ENCODE measurements around the gene MACC1. TPM values are rescaled to one million over a fixed set of nuclear protein-coding genes. Genes with fewer than 3 reads are reported as not detected.
A peak's percentile ranks its signal among the peaks of the same experiment; 100 is the strongest.

MACC1 gene
- total RNA-seq, 1 experiment from 2014 or later = 7.9 TPM

DNA sequence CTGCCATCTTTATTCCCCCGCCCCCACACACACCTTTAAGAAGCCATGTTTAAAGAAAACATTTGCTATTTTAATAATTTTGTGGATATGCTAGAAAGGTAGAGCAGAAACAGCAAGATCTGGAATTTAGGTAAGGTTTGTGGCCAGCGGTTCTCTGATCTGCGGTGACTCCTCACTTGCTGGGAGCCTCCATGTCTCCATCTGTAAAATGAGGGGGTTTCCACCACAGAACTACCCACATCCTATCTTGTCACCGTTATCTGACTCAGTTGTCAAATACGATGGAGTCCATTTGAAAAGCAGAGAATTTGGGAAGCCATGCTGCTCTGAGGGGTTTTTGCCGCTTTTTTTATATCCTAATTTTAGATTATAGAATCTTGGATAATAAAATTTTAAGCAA is 23.3 kb downstream of the MACC1 start:
- H3K9me3 ChIP-seq (ENCODE audit: low read length) = no peaks in the 10 kb centered on the region
- no peak overlapping the region for H2AFZ ChIP-seq (ENCODE audit: low read length)
- H3K9ac ChIP-seq (ENCODE audit: low read length) = no peak overlapping the region
- no peaks in the 10 kb centered on the region for H3F3A ChIP-seq (ENCODE audit: low read length, unreplicated experiment)
- POLR2A ChIA-PET (ENCODE audit: unreplicated experiment) = interaction anchor here (0.6 kb wide), 1 partner anchor 23 kb away, joined by 3 read pairs; the partner anchor contains the start of gene MACC1
- H3K4me3 ChIP-seq (ENCODE audit: low read length) = no peak overlapping the region
- no peaks in the 10 kb centered on the region for H3K9me2 ChIP-seq (replicated peaks; ENCODE audit: low read length)
- no peak for DNase-seq
- no peak for ATAC-seq
- H3K27ac ChIP-seq (ENCODE audit: low read length) = no peak overlapping the region
- BruUV-seq (replicated peaks) = no TSS peak
- TF ChIP-seq EZH2phosphoT487 (IDR thresholded peaks at IDR 0.05; ENCODE audit: borderline replicate concordance, low read length) = no peak
- no peak for TF ChIP-seq EZH2 (IDR thresholded peaks at IDR 0.05; ENCODE audit: low read length, unreplicated experiment)
- TF ChIP-seq, protein P1, sequence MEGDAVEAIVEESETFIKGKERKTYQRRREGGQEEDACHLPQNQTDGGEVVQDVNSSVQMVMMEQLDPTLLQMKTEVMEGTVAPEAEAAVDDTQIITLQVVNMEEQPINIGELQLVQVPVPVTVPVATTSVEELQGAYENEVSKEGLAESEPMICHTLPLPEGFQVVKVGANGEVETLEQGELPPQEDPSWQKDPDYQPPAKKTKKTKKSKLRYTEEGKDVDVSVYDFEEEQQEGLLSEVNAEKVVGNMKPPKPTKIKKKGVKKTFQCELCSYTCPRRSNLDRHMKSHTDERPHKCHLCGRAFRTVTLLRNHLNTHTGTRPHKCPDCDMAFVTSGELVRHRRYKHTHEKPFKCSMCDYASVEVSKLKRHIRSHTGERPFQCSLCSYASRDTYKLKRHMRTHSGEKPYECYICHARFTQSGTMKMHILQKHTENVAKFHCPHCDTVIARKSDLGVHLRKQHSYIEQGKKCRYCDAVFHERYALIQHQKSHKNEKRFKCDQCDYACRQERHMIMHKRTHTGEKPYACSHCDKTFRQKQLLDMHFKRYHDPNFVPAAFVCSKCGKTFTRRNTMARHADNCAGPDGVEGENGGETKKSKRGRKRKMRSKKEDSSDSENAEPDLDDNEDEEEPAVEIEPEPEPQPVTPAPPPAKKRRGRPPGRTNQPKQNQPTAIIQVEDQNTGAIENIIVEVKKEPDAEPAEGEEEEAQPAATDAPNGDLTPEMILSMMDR (conservative IDR thresholded peaks at IDR 0.05; ENCODE audit: low read depth, low read length) = no peak
- H3K79me2 ChIP-seq (ENCODE audit: low read length) = peaks cover 5% of the 10 kb centered on the region; the same call in 1 of the 2 replicates
- H3K27me3 ChIP-seq (ENCODE audit: low read length) = no peaks in the 10 kb centered on the region
- CTCF ChIA-PET = no interaction called here
- H3K4me1 ChIP-seq (ENCODE audit: insufficient read depth, low read length) = peaks cover 16% of the 10 kb centered on the region
- intact Hi-C loops (cut with micrococcal nuclease) = no loop called here
- H3K36me3 ChIP-seq (ENCODE audit: low read depth, low read length) = peaks cover 12% of the 10 kb centered on the region; the same call in 1 of the 2 replicates
- no peak overlapping the region for H3K4me2 ChIP-seq (ENCODE audit: low read length)
- H4K20me1 ChIP-seq (ENCODE audit: low read length) = no peaks in the 10 kb centered on the region

DNA sequence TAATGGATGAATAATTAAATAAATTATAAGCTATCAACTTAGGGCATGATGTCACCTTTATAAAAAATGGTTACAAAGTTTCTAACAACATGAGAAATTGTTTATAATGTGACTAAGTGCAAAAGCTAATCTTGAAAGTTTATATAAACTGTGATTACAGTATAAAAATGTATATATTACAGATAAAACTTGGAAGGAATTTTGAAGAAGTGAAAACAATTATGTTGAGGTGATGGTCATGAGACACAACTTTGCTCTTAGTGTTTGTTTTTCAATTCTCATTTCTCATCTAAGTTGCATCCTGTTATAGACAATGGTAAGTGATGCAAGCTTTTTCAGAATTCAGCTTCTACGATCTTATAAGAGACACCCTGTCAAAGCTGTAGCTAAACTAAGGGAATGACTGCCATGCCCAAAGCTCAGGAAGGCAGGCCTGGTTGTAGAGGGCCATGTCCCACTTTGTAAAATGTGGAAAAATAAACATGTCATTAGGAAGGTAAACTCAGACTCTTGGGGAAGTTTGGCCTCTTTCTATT is 23.9 kb downstream of the MACC1 start:
- H3F3A ChIP-seq (ENCODE audit: low read length, unreplicated experiment) = no peaks in the 10 kb centered on the region
- ATAC-seq (peak; percentile 58), DNase-seq (no peak)
- intact Hi-C loops (cut with micrococcal nuclease) = no loop called here
- peak overlapping the region; percentile 16; the same call in 1 of the 2 replicates for H3K4me2 ChIP-seq (ENCODE audit: low read length)
- H4K20me1 ChIP-seq (ENCODE audit: low read length) = no peaks in the 10 kb centered on the region
- H3K9me3 ChIP-seq (ENCODE audit: low read length) = no peaks in the 10 kb centered on the region
- ChIA-PET CTCF (no interaction called here), POLR2A (ENCODE audit: unreplicated experiment) (interaction anchor here (0.6 to 0.7 kb wide), 2 partner anchors 24 to 381 kb away, joined by 3 read pairs; partner anchors contain the start of gene MACC1)
- 0 out of 2 replicates have a peak overlapping the region, but pooled peaks have one; percentile 2 for H3K9ac ChIP-seq (ENCODE audit: low read length)
- peaks cover 5% of the 10 kb centered on the region; the same call in 1 of the 2 replicates for H3K79me2 ChIP-seq (ENCODE audit: low read length)
- H3K27me3 ChIP-seq (ENCODE audit: low read length) = no peaks in the 10 kb centered on the region
- H3K27ac ChIP-seq (ENCODE audit: low read length) = no peak overlapping the region
- H3K4me3 ChIP-seq (ENCODE audit: low read length) = no peak overlapping the region
- H3K36me3 ChIP-seq (ENCODE audit: low read depth, low read length) = peaks cover 12% of the 10 kb centered on the region; the same call in 1 of the 2 replicates
- H2AFZ ChIP-seq (ENCODE audit: low read length) = no peak overlapping the region
- no TSS peak for BruUV-seq (replicated peaks)
- TF ChIP-seq, protein P1 (conservative IDR thresholded peaks at IDR 0.05; ENCODE audit: low read depth, low read length) = no peak
- TF ChIP-seq EZH2phosphoT487 (IDR thresholded peaks at IDR 0.05; ENCODE audit: borderline replicate concordance, low read length) (no peak), EZH2 (IDR thresholded peaks at IDR 0.05; ENCODE audit: low read length, unreplicated experiment) (no peak)
- H3K4me1 ChIP-seq (ENCODE audit: insufficient read depth, low read length) = peaks cover 10% of the 10 kb centered on the region
- no peaks in the 10 kb centered on the region for H3K9me2 ChIP-seq (replicated peaks; ENCODE audit: low read length)

DNA sequence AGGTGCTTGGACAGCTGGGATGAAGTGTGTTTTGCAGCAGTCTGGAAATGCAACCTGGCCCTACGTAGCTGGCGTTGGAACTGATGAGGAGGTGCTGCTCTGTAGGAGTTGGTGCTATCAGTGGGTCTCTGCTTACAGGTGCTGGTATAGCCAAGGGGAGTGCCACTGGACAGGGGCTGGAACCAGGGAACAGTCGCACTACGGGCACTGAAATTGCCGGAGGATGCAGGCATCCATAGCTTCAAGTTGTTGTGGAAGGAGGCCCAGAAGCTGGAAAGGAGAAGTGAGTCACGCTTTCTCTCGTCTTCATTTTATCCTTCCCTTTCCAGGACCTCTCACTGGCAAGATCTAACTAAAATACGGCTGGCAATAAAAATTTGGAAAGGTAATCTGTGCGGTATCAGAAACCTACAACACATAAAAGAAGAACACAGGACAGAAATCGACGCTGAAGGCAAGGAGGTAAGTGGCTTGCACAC is 25.8 kb downstream of the MACC1 start:
- ChIA-PET CTCF (no interaction called here), POLR2A (ENCODE audit: unreplicated experiment) (no interaction called here)
- H3K9ac ChIP-seq (ENCODE audit: low read length) = no peak overlapping the region
- H4K20me1 ChIP-seq (ENCODE audit: low read length) = no peaks in the 10 kb centered on the region
- H3K79me2 ChIP-seq (ENCODE audit: low read length) = no peaks in the 10 kb centered on the region; the same call in 1 of the 2 replicates
- no peaks in the 10 kb centered on the region for H3F3A ChIP-seq (ENCODE audit: low read length, unreplicated experiment)
- no peak overlapping the region for H3K4me3 ChIP-seq (ENCODE audit: low read length)
- H3K4me2 ChIP-seq (ENCODE audit: low read length) = no peak overlapping the region
- H3K27me3 ChIP-seq (ENCODE audit: low read length) = no peaks in the 10 kb centered on the region
- H3K4me1 ChIP-seq (ENCODE audit: insufficient read depth, low read length) = peaks cover 5% of the 10 kb centered on the region; the same call in 1 of the 2 replicates
- intact Hi-C loops (cut with micrococcal nuclease) = no loop called here
- H2AFZ ChIP-seq (ENCODE audit: low read length) = no peak overlapping the region
- ATAC-seq (no peak), DNase-seq (no peak)
- no peaks in the 10 kb centered on the region for H3K9me2 ChIP-seq (replicated peaks; ENCODE audit: low read length)
- no peak overlapping the region for H3K27ac ChIP-seq (ENCODE audit: low read length)
- peaks cover 12% of the 10 kb centered on the region; the same call in 1 of the 2 replicates for H3K36me3 ChIP-seq (ENCODE audit: low read depth, low read length)
- BruUV-seq (replicated peaks) = no TSS peak
- TF ChIP-seq EZH2 (IDR thresholded peaks at IDR 0.05; ENCODE audit: low read length, unreplicated experiment) (no peak), EZH2phosphoT487 (IDR thresholded peaks at IDR 0.05; ENCODE audit: borderline replicate concordance, low read length) (no peak)
- TF ChIP-seq, protein P1 (conservative IDR thresholded peaks at IDR 0.05; ENCODE audit: low read depth, low read length) = no peak
- no peaks in the 10 kb centered on the region for H3K9me3 ChIP-seq (ENCODE audit: low read length)

All from PC-3 (cell line).